Ovary (tissue), 9 donors: Measurements from ENCODE around the gene FBLN2. TPM values are rescaled to one million over a fixed set of nuclear protein-coding genes. Genes with fewer than 3 reads are reported as not detected.

Source experiments
- DNase-seq, 5 donors: peaks; one replicate each; pipeline ENCODE4 v3.0.0-alpha.2; 2019 to 2020
- H3K27ac ChIP-seq, 2 donors: fragments of 200-600 bp; one replicate each; pipeline versions ENCODE4 v1.5.1 to v1.8.0; 2019 to 2022
- H3K27me3 ChIP-seq: fragments of 200-600 bp; one replicate; pipeline ENCODE4 v1.8.0; 2022
- H3K36me3 ChIP-seq: fragments of 200-600 bp; sonication (generic); one replicate; pipeline ENCODE4 v1.5.1; 2019
- H3K4me1 ChIP-seq: one replicate; pipeline ENCODE4 v1.8.1; 2013; ENCODE audit warnings: mild to moderate bottlenecking, moderate library complexity; ENCODE audit not compliant: insufficient read depth
- H3K4me3 ChIP-seq: fragments of 200-600 bp; sonication (generic); one replicate; pipeline ENCODE4 v1.5.1; 2017
- H3K9me3 ChIP-seq, 2 donors: fragments of 200-600 bp in 1 of 2; sonication (generic) in 1 of 2; one replicate each; pipeline versions ENCODE4 v1.5.1 to v1.8.1; 2013 to 2019; ENCODE audit warnings: mild to moderate bottlenecking in 1 of 2, moderate library complexity in 1 of 2
- CTCF ChIP-seq, 3 donors: fragments of 450-650 bp in 2 of 3; fragments of 200-600 bp in 1 of 3; IDR thresholded peaks; one replicate each; pipeline versions ENCODE4 v1.5.1 to v1.8.0; 2016 to 2022; ENCODE audit warnings: antibody characterized with exemption in 3 of 3, mild to moderate bottlenecking in 1 of 3
- EP300 ChIP-seq: sonication (generic); formaldehyde crosslinking; IDR thresholded peaks from one replicate; pipeline ENCODE4 v1.6.1; 2017; ENCODE audit warnings: antibody characterized with exemption
- POLR2A ChIP-seq: fragments of 450-650 bp; IDR thresholded peaks from one replicate; pipeline ENCODE4 v1.6.1; 2017; ENCODE audit warnings: antibody characterized with exemption, mild to moderate bottlenecking, moderate library complexity
- WGBS, 3 donors: extraction: QIAGEN DNeasy Blood & Tissue Kit in 1 of 3; methylation state at CpG; one replicate each; pipeline versions ENCODE4 v1.1.5 to v1.1.7; 2013 to 2017; 5-methylcytosine and 5-hydroxymethylcytosine counted together
- intact Hi-C, 4 donors: fragments of 100-400 bp; cut with DNase I; formaldehyde crosslinking; loops; one replicate each; pipeline versions ENCODE4 v1.11.0 to v1.15.1; 2022 to 2023
- polyA plus RNA-seq, 2 donors: library from polyadenylated mRNA; stranded (reverse); fragments of 200-250 nt in 1 of 2; fragments of 350-450 nt in 1 of 2; fragmentation: Illumina TruSeq in 1 of 2; extraction: RNeasy Lipid Tissue Mini Kit (QIAGEN cat#74804) in 1 of 2; gene quantifications; one replicate each; pipeline ENCODE4 v1.2.3, GENCODE V29; 2013 to 2014
- total RNA-seq, 7 donors: library from RNA; depleted of rRNA in 2 of 7; stranded (reverse); fragments of >200 nt in 2 of 7; fragmentation: NEBNext Ultra II Directional in 3 of 7; extraction: Animal tissue kit (Norgen Biotek cat#: 25700) in 3 of 7; gene quantifications; one replicate each; pipeline versions ENCODE4 v1.1.0 to v1.2.4, GENCODE V29; 2016 to 2023
- donor health status: DM: no; HTN: no; CAD: no; lungs with moderate emphysema.
- donor health status: DM: no; HTN: no; CAD: no.
- donor health status: Bipolar disorder and iron deficiency.
- donor health status: DM: yes; HTN: yes; CAD: no.
- donor health status: DM: no; HTN: no; CAD: no.
- donor health status: DM: yes; HTN: yes; CAD: no.

Gene FBLN2
- total and polyA plus RNA-seq, 9 donors, result 4.0 to 18.2 (median 8.1) TPM

- no peak overlapping the region for H3K4me3 ChIP-seq
- H3K27ac ChIP-seq, result no peak overlapping the region
- no peaks in the 10 kb centered on the region for H3K9me3 ChIP-seq
- no peak for DNase-seq
- 17 to 29% (median 18%) methylated on average over 8 of the region's 8 CpGs for WGBS, 3 donors
- no peaks in the 10 kb centered on the region for H3K27me3 ChIP-seq
- TF ChIP-seq EP300 (no peak), POLR2A (no peak), CTCF (IDR thresholded peaks at IDR 0.05) (no peak)
- H3K36me3 ChIP-seq, result no peaks in the 10 kb centered on the region
- intact Hi-C loops, result no loop called here
- H3K4me1 ChIP-seq, result no peaks in the 10 kb centered on the region
These were observed 12.1 kb upstream of the FBLN2 start for GRCh38 chr3:13536832-13537231.

GRCh38 chr3:13537244-13537908, 11.5 kb upstream of the FBLN2 start:
- intact Hi-C loops, result no loop called here
- 87 to 92% (median 92%) methylated on average over 6 of the region's 6 CpGs for WGBS, 3 donors
- no peaks in the 10 kb centered on the region for H3K27me3 ChIP-seq
- H3K36me3 ChIP-seq, result no peaks in the 10 kb centered on the region
- TF ChIP-seq POLR2A (no peak), EP300 (no peak), CTCF (IDR thresholded peaks at IDR 0.05) (no peak)
- H3K9me3 ChIP-seq, result no peaks in the 10 kb centered on the region
- no peaks in the 10 kb centered on the region for H3K4me1 ChIP-seq
- no peak for DNase-seq
- H3K4me3 ChIP-seq, result no peak overlapping the region
- no peak overlapping the region for H3K27ac ChIP-seq

GRCh38 chr3:13537909-13538296, 11.0 kb upstream of the FBLN2 start:
- no peak for DNase-seq
- no peak overlapping the region for H3K27ac ChIP-seq
- no peaks in the 10 kb centered on the region for H3K36me3 ChIP-seq
- intact Hi-C loops, result no loop called here
- H3K9me3 ChIP-seq, result no peaks in the 10 kb centered on the region
- TF ChIP-seq CTCF (IDR thresholded peaks at IDR 0.05), result no peak
- no peak for TF ChIP-seq EP300
- no peak for TF ChIP-seq POLR2A
- H3K4me1 ChIP-seq, result no peaks in the 10 kb centered on the region
- no peak overlapping the region for H3K4me3 ChIP-seq
- no peaks in the 10 kb centered on the region for H3K27me3 ChIP-seq
- 62 to 66% (median 62%) methylated on average over 6 of the region's 6 CpGs for WGBS, 3 donors

GRCh38 chr3:13538520-13539291, 10.2 kb upstream of the FBLN2 start:
- Histone ChIP-seq H3K27ac (no peak overlapping the region), H3K9me3 (no peaks in the 10 kb centered on the region), H3K4me3 (no peak overlapping the region), H3K36me3 (no peaks in the 10 kb centered on the region), H3K4me1 (no peaks in the 10 kb centered on the region), H3K27me3 (no peaks in the 10 kb centered on the region)
- 71 to 81% (median 72%) methylated on average over 9 of the region's 9 CpGs for WGBS, 3 donors
- intact Hi-C loops, result no loop called here
- peak in 1 of 5 donors; percentile 18 for DNase-seq
- TF ChIP-seq POLR2A (no peak), EP300 (no peak), CTCF (IDR thresholded peaks at IDR 0.05) (no peak)
